VCaP (cell line): Measurements from ENCODE around the gene SIGLEC7.

Experiments
- H3K27ac ChIP-seq: fragments of 450-650 bp; 2 replicates; pipeline ENCODE4 v1.5.1; 2017
- CTCF ChIP-seq: fragments of 450-650 bp; conservative IDR thresholded peaks from 2 replicates; pipeline ENCODE4 v1.5.1; 2017; ENCODE audit warnings: mild to moderate bottlenecking, moderate library complexity

The SIGLEC7 gene

DNA sequence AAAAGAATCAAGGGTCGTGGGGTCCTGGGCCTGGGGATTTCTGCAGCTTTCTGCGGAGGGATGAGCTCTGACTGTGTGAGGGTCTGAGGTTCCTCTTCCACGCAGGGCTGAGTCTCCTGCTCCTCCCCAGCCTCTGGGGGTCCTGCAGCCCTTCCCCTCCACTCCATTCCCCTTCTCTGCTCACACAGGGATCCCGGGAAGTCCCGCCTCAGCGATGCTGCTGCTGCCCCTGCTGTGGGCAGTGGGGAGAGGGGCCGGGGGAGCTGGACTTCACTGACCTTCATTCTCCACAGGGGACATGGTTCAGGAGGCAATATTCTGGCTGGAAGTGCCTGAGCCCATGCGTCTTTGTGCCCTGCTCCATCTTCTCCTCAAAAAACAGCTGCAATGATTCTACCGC, 56.5 kb downstream of the SIGLEC7 start:
- H3K27ac ChIP-seq: no peak overlapping the region
- no peak for TF ChIP-seq CTCF

GRCh38 chr19:51200071-51200666, 58.1 kb downstream of the SIGLEC7 start:
- H3K27ac ChIP-seq: no peak overlapping the region
- no peak for TF ChIP-seq CTCF

GRCh38 chr19:51201712-51202111, 59.6 kb downstream of the SIGLEC7 start:
- no peak for TF ChIP-seq CTCF
- H3K27ac ChIP-seq: no peak overlapping the region
